ENCODE measurements around the gene KRT78.

KRT78 gene

GRCh38 chr12:52838609-52839435, 10.0 kb downstream of the KRT78 start:
- no peak for DNase-seq

DNA sequence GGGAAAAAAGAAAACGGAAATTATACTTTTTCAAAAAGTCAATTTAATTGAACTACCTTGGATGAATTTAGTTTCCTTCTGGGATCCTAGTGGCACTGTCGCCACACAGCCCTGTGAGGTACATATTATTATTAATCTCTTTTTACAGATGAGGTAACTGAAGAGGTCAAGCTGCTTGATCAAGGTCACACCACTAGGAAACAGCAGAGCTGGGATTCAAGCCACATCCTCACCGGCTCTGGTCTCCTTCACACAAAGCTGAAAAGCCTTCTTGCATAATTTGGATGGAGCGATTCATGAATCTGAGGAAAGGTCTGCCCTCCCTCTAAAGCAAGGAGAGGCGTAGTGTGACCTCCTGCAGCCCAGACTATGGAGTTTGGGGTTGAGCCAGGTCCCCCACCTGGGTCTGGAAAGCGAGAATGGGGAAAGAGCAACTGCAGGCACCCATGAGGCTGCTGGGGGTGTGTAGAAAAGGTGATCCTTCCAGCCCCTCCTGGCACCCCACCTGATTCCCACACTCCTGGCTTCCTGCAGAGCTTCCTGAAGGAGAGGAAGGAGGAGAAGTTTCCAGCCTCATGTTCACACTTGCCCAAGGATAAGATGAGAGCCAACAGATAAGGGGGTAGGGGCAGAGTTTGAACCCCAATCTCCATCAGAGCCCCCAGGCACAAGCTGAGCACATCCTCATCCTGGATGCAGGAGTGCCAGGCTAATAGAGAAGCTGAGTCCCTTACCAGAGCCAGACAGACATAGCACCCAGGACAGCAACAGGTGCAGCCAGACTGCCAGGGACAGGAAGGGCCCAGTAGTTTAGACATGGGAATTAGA, 10.8 kb downstream of the KRT78 start:
- DNase-seq = no peak

DNA sequence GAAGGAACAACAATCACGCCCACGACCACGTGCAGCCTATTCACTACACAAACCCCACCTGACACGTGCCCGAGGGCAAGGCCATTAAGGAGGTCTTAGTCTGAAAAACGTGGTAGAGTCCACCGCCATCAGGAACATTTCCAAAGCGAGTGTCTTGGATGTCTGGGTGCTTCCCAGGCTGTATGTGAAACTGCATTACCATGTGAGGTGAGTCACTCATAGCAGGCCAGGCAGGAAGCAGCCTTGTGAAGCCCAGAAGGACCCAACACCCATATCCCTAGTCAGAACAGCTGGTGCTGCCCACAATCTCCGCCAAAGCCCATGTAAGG, 11.4 kb downstream of the KRT78 start:
- peak; percentile 67 for DNase-seq

GRCh38 chr12:52836491-52837412, 12.0 kb downstream of the KRT78 start:
- no peak for DNase-seq

DNA sequence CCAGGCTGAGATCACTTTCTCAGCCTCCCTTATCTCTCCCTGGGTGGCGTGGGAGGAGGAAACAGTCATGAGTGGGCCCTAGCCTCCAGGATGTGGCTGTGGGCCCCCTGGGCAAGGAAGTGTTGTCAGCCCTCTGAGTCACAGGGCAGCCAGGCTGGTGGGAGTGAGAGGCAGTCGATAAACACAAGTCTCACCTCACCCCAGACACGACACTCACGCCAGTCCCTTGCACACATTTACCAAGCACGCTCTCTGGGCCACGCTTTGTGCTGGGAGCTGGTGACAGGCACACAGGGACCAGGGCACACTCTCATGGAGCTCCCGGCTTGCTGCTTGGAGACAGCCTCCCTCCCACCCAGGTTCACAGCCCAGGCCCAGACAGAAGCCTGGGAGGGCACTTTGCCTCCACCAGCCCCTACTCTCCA, 12.7 kb downstream of the KRT78 start:
- peak; percentile 55 for DNase-seq

- no peak for DNase-seq
These were observed 13.3 kb downstream of the KRT78 start for GRCh38 chr12:52835271-52836041.

DNA sequence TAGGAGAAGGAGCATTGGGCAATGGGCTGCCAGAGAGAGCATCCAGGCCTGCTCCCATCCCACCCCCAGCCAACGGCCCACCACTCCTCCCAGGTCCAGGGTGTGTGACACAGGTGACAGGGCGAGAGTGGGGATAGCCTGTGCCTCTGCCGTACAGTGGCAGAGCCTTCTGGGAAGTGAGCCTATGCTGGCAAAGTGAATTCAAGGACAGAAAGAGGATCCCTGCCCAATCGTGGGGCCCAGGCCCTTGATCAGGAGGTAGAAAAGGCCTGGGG, 14.1 kb downstream of the KRT78 start:
- DNase-seq = no peak

DNA sequence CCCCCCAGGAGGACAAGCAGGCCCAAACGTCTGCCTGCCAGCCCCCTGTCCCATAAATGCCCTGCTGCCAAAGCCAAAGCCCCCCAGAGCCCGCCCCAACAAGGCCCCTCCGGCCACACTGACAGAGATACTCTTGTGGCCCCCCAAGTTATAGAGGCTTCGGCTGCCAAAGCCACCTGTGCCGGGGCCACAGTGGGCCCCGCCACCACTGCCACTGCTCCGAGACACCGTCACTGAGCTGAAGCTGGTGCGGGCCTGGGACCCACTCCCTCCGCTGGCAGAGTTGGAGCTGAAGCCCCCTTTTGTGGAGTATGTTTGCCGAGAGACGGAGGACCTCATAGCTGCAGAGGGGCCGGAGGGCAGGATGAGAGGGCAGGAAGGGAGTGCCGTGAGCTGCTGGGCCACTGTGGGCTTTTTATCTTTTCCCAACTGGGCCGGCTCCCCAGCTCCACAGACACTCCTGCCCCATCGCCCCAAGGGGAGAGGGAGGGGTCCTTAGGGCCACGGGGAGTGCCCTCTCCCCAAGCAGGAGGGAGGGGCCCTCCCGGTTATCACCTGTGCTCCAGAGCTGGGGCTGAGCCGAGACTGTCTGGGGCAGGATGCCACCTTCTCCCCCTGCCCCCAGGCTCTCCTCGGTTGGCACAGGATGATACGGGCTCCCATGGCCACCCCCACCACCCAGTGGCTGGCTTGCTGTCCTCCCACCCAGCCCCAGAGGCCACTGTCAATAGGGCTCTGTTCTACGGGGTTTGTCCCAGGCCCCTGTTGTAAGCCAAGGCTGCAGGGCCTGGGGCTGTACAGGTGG, 14.7 kb downstream of the KRT78 start, which contains the start of gene KRT79:
KRT79 (minus strand) TSS at position 390 of the 805 bp plus-strand sequence; CDS start at position 339, 51 bp downstream.
- DNase-seq = no peak

DNA sequence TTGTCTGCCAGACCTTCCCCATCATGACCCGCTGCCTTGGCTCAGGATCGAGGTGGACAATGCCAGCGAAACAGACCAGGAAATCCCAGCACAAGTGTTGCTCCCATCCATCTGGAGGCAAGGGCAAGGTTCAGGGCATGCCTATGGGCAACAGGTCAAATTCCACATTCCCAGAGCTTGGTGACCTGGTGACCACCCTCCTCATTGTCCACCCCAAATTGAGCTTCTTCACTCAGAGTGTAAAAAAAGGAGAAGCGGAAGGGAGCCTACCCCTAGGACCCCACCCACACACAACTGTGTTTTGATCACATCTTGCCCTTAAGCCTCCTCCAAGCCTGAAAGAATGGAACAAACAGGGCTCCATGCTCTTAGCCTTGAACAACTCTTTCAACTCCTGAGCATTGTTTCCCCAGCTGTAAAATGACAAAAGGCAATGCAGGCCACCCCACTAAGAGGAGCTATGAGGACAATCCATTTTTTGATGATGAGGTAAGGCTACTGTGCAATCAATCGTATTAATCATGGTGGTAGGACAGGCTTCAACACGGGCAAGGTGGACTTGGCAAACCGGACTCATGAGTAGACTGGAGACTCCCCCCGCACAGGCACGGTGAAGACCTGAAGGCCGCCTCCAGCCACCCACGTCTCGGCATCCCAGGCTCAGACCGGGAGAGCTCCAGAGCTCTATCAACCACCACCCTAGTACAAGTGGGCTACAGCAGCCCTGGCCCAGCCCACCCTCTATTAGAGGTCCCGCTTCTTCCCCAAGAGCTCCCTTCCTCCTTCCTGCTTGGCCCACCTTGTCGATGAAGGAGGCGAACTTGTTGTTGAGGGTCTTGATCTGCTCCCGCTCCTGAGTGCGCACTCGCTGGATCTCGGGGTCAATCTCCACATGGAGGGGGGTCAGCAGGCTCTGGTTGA, 15.5 kb downstream of the KRT78 start:
- no peak for DNase-seq

DNA sequence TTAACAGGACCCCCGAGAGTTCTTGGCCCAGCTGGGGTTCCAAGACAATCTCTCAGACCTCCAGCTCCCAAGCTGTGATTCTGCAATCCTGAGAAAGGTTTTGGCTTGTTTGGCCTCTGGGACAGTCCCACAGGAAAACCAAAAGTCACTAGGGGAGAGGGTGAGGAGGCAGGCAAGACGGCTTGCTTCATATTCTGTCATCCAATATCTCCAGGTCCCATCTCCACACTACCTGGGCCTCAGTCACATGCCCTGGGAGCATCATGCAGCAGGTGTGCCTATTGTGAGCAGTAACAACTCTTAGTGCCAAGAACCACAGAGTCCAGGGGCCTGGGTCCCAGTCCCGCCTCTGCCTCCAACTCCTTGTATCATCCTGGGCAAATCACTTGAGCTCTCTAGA, 16.3 kb downstream of the KRT78 start:
- DNase-seq = no peak

- DNase-seq = no peak
These were observed 17.5 kb downstream of the KRT78 start for GRCh38 chr12:52831251-52831650.

GRCh38 chr12:52829986-52830770, 18.6 kb downstream of the KRT78 start:
- no peak for DNase-seq

- no peak for DNase-seq
These were observed 20.2 kb downstream of the KRT78 start for GRCh38 chr12:52828591-52829021.

DNA sequence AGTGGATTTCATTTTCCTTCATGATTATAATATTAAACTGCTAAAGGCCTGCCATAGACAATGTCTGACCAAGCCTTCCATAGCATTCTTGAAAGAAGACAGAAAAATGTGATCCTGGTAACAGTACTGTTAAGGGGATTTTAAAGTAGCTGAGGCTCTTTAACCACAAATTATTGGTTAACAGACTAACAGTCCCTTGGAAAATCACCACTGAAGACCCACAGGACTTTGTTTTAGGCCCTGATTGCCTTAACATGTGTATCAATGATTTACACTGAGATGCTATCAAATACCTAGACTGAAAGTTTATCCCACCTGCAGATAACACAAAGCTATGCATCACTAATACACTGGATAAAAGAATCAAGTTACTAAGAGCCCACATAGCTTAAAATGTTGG, 20.6 kb downstream of the KRT78 start:
- DNase-seq = no peak

DNA sequence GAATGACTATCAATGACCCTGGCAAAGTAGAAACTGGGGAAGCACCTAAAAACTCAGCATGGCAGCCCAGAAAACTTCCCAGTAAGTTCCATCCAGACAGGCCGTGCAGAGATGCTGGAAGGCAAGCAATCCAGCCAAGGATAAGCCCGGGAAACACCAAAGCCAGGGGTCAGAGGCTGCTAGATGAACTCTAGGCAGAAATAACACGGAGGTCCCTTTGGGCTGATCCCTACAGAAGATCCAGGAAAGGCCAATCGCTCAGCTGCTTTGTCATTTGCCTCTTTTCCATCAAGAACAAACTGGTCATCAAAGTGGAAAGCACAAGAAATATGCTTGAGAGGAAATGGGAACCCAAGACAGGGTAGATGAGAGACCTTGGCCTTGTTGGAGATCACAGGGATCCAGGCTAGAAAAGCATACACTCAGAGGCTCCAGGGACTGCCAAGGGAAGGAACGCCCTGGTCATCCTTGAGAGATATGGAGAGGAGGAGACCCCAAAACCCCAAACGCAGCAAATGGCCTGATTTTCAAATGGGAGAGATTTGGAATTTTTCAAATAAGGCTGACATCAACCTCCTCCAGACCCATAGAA, 21.2 kb downstream of the KRT78 start:
- DNase-seq = no peak

DNA sequence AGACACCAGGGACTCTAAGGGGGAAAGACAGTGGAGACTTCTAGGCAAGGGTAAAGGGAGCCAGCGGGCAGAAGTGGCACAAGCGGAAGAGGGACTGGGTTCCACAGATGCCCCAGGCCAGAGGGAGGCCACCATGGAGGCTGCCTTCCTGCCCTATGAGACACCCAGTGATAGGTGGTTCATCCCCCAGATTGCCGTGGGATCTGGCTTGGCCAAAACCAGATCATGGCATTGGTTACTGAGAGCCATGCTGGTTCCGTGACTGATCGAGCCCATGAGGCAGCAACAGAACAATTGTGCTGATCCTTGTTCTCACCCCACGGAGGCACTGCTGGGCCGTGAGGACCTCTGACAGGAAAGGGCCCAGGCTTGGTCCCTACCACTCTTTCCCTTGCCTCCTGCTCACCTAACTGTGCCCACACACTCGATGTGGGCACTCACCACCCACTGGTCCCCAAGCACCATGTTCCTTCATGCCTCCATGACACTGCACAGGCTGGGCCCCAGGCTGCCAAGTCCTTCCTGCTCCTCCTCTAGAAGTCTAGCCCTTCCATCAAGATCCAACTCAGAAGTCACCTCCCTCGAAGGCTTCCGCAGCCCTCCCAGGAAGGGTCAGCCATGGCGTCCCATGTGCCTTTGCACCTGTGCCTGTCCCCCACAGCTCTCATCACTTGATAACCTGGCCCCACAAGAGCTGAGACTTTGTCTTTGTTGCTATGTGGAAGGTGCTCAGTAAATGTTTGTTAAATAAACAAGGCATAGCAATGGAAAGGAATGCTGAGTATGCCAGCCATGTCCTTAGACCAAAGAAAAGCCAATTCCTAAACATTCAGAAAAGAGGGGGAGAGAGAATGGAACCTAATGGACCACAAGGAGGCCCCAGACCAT, 21.9 kb downstream of the KRT78 start:
- peak; percentile 13 for DNase-seq

DNA sequence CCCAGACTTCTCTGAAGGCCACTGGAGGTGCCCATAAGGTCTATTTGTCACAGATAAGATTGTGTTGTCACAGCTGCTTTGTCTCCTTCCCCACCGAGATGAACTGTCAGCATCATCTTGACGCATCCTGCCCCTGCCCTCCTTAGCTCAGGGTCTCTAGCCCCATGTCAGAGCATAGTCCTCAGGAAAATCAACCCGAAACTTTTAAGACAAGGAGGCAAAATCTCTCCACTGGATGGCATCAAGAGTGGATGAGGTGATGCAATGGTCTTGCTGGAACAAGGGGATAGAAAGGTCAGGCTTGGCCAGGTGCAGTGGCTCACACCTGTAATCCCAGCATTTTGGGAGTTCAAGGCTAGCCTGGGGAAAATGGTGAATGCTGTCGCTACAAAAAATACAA, 22.8 kb downstream of the KRT78 start:
- no peak for DNase-seq

All from fibroblast of skin of scalp (primary cell).